ENCODE data around the gene HES6.
A peak's percentile ranks its signal among the peaks of the same experiment; 100 is the strongest.
"Not testable (repeated sequence)": the region's sequence is repeated elsewhere in the genome, so short reads cannot be mapped to it uniquely, and the experiment has no call there.

Gene HES6

DNA sequence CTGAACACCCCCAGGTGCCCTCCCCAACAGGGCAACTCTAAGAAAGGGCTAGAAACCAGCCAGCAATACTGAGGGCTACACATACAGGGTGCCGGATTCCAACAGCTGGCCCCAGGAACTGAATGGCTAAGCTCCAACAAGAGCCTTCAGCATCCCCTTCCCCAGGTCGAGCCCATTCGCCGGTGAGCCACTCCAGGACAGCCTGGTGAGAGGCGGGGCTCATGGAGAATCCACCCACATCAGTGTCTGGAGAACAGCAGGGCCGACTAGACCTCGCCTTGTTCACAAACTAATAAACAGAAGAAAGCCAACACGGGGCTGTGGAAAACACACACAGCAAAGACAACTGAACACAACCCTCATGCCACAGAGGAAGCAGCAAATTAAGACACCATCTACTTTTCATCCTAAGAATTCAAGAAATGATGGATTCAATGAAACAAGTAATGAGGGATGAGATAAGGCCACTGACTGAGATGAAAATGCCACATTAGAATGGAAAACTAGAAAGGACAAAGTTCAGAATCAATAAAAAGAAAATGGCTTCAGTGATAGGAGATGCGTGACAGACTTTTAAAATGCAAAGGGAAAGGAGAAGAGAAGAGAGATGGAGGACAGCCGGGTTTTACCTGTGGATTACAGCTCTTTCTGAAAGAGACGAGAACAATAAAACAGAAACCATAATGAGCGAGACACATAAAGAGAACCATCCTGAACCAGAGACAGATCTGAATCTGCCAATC is 40.4 kb upstream of the HES6 start:
- in situ Hi-C loops (cut with HindIII; ENCODE audit: low sequenced_read_pairs) = no loop called here

DNA sequence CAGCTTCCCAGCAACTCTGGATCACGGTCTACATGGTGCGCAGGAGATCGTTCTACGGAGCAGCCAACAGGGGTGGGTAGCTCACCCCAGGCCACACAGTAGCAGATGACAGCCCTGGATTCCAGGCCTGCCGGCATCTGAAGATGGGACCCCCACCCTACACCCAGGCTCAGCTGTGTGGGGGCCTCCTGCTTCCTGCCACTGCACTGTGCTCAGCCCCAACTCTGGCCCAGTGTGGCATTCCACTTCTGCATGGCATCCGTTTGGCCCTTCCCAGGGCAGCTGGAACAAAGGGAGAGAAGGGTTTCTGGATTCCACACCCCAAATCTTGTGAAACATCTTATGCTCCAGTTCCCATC is 39.5 kb upstream of the HES6 start:
- DNase-seq (ENCODE audit: low read depth) = no peak
- in situ Hi-C loops (cut with HindIII; ENCODE audit: low sequenced_read_pairs) = no loop called here
- TF ChIP-seq, protein P1, sequence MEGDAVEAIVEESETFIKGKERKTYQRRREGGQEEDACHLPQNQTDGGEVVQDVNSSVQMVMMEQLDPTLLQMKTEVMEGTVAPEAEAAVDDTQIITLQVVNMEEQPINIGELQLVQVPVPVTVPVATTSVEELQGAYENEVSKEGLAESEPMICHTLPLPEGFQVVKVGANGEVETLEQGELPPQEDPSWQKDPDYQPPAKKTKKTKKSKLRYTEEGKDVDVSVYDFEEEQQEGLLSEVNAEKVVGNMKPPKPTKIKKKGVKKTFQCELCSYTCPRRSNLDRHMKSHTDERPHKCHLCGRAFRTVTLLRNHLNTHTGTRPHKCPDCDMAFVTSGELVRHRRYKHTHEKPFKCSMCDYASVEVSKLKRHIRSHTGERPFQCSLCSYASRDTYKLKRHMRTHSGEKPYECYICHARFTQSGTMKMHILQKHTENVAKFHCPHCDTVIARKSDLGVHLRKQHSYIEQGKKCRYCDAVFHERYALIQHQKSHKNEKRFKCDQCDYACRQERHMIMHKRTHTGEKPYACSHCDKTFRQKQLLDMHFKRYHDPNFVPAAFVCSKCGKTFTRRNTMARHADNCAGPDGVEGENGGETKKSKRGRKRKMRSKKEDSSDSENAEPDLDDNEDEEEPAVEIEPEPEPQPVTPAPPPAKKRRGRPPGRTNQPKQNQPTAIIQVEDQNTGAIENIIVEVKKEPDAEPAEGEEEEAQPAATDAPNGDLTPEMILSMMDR (IDR thresholded peaks at IDR 0.05; ENCODE audit: low read depth, low read length, missing control alignments) = no peak
- H3K4me3 ChIP-seq (ENCODE audit: low read depth, low read length) = no peak overlapping the region

More for the DNA sequence above, 40.4 kb upstream of the HES6 start:
- no peak overlapping the region for H3K4me3 ChIP-seq (ENCODE audit: low read depth, low read length)
- no peak for DNase-seq (ENCODE audit: low read depth)
- TF ChIP-seq, protein P1 (IDR thresholded peaks at IDR 0.05; ENCODE audit: low read depth, low read length, missing control alignments) = no peak

DNA sequence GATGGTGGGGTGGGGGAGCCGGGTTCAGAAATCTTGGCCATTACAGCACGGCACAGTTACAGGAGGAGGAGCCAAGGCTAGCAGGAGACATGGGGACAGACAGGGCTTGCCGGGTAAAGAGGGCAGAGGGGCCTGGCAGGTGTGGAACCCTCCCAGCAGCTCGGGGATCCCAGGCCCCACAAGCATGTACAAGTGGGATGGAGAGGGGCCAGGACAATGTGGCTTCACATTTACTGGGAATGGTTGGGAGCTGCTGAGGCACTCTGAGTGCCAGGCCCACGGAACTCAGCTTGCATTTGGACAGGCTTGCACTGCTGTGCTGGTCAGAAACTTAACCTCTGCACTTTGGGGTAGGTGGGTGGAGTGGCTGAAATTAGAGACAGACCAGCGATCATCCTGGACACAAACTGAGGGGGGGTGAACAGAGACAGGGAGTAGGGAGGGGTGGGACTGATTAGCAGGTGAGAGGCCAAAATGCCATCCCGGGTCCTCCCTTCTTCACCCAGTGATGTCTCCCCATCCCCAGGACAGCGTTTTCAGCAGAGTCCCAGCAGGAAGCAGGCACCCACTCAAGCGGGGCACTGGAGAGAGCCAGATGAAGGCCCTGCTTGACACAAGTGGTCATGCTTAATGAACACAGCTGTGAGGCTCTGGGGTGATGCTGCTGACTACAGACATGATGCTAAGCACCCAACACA is 38.9 kb upstream of the HES6 start:
- H3K4me3 ChIP-seq (ENCODE audit: low read depth, low read length) = no peak overlapping the region
- TF ChIP-seq, protein P1 (IDR thresholded peaks at IDR 0.05; ENCODE audit: low read depth, low read length, missing control alignments) = no peak
- in situ Hi-C loops (cut with HindIII; ENCODE audit: low sequenced_read_pairs) = no loop called here
- DNase-seq (ENCODE audit: low read depth) = no peak

DNA sequence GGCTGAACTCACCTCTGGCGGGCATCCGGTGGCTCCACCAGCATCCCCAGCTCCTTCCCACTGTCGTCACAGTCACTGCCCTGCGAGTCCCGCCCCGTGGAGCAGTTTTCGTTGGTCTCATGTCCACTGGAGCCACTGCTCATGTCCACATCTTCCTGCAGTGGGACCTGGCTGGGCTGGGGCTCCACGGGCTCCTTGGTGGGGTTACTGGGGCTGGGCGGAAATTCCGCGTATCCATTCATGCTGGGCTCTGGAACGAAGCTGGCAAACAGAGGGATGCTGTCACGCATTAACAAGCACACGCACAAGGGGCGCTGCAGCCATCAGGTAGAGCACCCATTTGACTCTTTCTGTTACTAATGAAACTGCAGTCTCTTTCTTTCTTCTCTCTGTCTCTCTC is 37.9 kb upstream of the HES6 start:
- no peak for DNase-seq (ENCODE audit: low read depth)
- in situ Hi-C loops (cut with HindIII; ENCODE audit: low sequenced_read_pairs) = no loop called here
- H3K4me3 ChIP-seq (ENCODE audit: low read depth, low read length) = no peak overlapping the region
- TF ChIP-seq, protein P1 (IDR thresholded peaks at IDR 0.05; ENCODE audit: low read depth, low read length, missing control alignments) = peak; percentile 21

DNA sequence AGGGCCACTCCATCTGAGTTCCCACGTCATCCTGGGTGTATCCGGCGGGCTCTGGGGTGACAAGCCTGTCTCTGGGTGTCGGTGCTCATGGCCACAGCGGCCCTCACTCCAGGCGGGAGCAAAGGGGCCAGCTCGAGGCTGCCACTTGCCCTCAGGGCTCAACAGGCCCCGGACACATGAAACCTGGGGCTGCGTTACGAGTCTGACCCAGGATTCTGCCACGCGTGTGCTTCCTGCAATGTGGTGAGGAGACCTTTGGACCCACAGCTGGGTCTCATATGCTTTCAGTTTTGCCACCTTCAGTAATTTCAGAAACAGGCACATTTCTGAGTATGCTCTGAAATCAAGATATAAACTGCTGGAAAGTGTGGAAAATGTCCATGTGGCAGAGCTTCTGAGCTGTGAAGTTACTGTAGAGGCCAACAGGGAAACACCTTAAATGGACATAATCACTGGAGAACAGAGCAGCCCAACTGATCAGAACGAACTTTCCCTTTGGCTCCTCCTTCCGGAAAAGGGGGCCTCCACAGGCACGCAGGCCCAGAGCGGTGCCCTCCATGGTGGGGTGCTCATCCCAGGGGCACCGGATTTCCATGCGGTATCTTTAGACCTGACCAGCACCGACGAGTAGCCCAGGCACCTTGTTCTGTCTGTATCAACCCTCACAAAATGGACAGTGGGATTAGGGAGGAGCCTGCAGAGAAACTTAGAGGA is 34.5 kb upstream of the HES6 start:
- in situ Hi-C loops (cut with HindIII; ENCODE audit: low sequenced_read_pairs) = no loop called here
- DNase-seq (ENCODE audit: low read depth) = no peak
- H3K4me3 ChIP-seq (ENCODE audit: low read depth, low read length) = no peak overlapping the region

DNA sequence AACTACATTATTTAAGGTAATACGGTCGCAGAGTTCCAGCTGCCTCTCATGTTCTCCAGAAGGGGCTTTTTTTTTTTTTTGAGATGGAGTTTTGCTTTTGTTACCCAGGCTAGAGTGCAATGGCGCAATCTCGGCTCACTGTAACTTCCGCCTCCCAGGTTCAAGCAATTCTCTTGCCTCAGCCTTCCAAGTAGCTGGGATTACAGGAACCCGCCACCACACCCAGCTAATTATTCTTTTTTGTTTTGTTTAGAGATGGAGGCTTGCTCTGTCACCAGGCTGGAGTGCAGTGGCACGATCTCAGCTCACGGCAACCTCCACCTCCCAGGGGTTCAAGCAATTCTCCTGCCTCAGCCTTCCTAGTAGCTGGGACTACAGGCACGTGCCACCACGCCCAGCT is 33.6 kb upstream of the HES6 start:
- DNase-seq (ENCODE audit: low read depth); in situ Hi-C loops (cut with HindIII; ENCODE audit: low sequenced_read_pairs); H3K4me3 ChIP-seq (ENCODE audit: low read depth, low read length): not testable (repeated sequence)

More for the DNA sequence above, 34.5 kb upstream of the HES6 start:
- TF ChIP-seq, protein P1 (IDR thresholded peaks at IDR 0.05; ENCODE audit: low read depth, low read length, missing control alignments) = no peak
